Muscle of back (tissue), 13 donors: ENCODE measurements around the gene ZNF234. TPM values are rescaled to one million over a fixed set of nuclear protein-coding genes. Genes with fewer than 3 reads are reported as not detected.
A peak's percentile ranks its signal among the peaks of the same experiment; 100 is the strongest.
"Not testable (repeated sequence)": the region's sequence is repeated elsewhere in the genome, so short reads cannot be mapped to it uniquely, and the experiment has no call there.

ENCODE experiments used
- DNase-seq, 3 donors: peaks; one replicate each; pipeline versions ENCODE4 v3.0.0 to v3.0.0-alpha.2; 2013
- long read RNA-seq, 9 donors: transcript quantifications; one replicate each; lab custom pipeline, GENCODE V29; 2026
- polyA plus RNA-seq, 10 donors: library from polyadenylated mRNA; unstranded; fragments of 120-200 nt; gene quantifications; one replicate each; pipeline ENCODE4 v1.2.1, GENCODE V29; 2013; ENCODE audit not compliant: insufficient read length in 10 of 10

Gene ZNF234
- 10 to 100 TPM in 4 of 10 donors, 1 to 10 TPM in 6; 7.1 to 13.4 (median 9.5) TPM for polyA plus RNA-seq
- long read RNA-seq, donor 1, result 0 reads
- long read RNA-seq, donor 2, partial matches to known transcripts, result 0 of 1 reads
- long read RNA-seq, donor 2, other reads (novel, unspliced or antisense), result 0 of 1 reads
- long read RNA-seq, donor 3, result 0 reads
- long read RNA-seq, donor 4, result 0 reads
- long read RNA-seq, donor 5, full-length matches to known transcripts, result 3 of 3 reads
- long read RNA-seq, donor 5, partial matches to known transcripts, result 0 of 3 reads
- long read RNA-seq, donor 5, other reads (novel, unspliced or antisense), result 0 of 3 reads
- long read RNA-seq, donor 6, full-length matches to known transcripts, result 2 of 2 reads
- long read RNA-seq, donor 6, partial matches to known transcripts, result 0 of 2 reads
- long read RNA-seq, donor 6, other reads (novel, unspliced or antisense), result 0 of 2 reads
- long read RNA-seq, donor 7, full-length matches to known transcripts, result 1 of 1 reads
- long read RNA-seq, donor 7, partial matches to known transcripts, result 0 of 1 reads
- long read RNA-seq, donor 7, other reads (novel, unspliced or antisense), result 0 of 1 reads
- long read RNA-seq, donor 8, partial matches to known transcripts, result 0 of 3 reads
- long read RNA-seq, donor 8, other reads (novel, unspliced or antisense), result 0 of 3 reads
- long read RNA-seq, donor 9, result 0 reads

GRCh38 chr19:44141191-44142058 is at the start of gene ZNF234:
TSS of gene ZNF234 (plus strand) at chr19:44141554. CDS start at chr19:44144633, 3,079 bp downstream.
- DNase-seq, result peak; percentile 90 to 96 (median 91)

- DNase-seq, result no peak
Observed at GRCh38 chr19:44092108-44092507, 49.2 kb upstream of the ZNF234 start.

- peak; percentile 94 to 98 (median 95) for DNase-seq
Observed at GRCh38 chr19:44093931-44094765, 47.2 kb upstream of the ZNF234 start, which contains the start of gene ZNF224. TSS of gene ZNF224 (plus strand) at chr19:44094361. CDS start at chr19:44097874, 3,513 bp downstream.

GRCh38 chr19:44107751-44108150 is 33.6 kb upstream of the ZNF234 start:
- no peak for DNase-seq

- DNase-seq, result no peak
Observed at GRCh38 chr19:44109458-44109857, 31.9 kb upstream of the ZNF234 start.

GRCh38 chr19:44111910-44112463 is 29.4 kb upstream of the ZNF234 start:
- DNase-seq, result peak; percentile 10 to 44 (median 17)

GRCh38 chr19:44112802-44113137 is 28.6 kb upstream of the ZNF234 start:
- no peak for DNase-seq

- peak; percentile 99 for DNase-seq
Observed at GRCh38 chr19:44113138-44113783, 28.1 kb upstream of the ZNF234 start, which contains the start of gene ZNF225. TSS of gene ZNF225 (plus strand) at chr19:44113399. CDS start at chr19:44115828, 2,429 bp downstream.

- no peak for DNase-seq
Observed at GRCh38 chr19:44113784-44114390, 27.5 kb upstream of the ZNF234 start.

- not testable (repeated sequence) for DNase-seq
Observed at GRCh38 chr19:44121162-44121561, 20.2 kb upstream of the ZNF234 start.

GRCh38 chr19:44131955-44132354 is 9.4 kb upstream of the ZNF234 start:
- no peak for DNase-seq

- DNase-seq, result peak in 2 of 3 donors; percentile 7 to 9
Observed at GRCh38 chr19:44142059-44142433, 692 bp downstream of the ZNF234 start.

GRCh38 chr19:44149776-44150175 is 8.4 kb downstream of the ZNF234 start:
- no peak for DNase-seq

GRCh38 chr19:44151491-44151890 is 10.1 kb downstream of the ZNF234 start:
- DNase-seq, result no peak

GRCh38 chr19:44156475-44156874 is 15.1 kb downstream of the ZNF234 start:
- DNase-seq, result no peak

GRCh38 chr19:44163789-44164188 is 22.4 kb downstream of the ZNF234 start:
- DNase-seq, result no peak

- DNase-seq, result no peak
Observed at GRCh38 chr19:44164327-44164672, 22.9 kb downstream of the ZNF234 start.

GRCh38 chr19:44164673-44165512 is 23.5 kb downstream of the ZNF234 start, which contains the start of gene ZNF226:
TSS of gene ZNF226 (plus strand) at chr19:44165100. CDS start at chr19:44170081, 4,981 bp downstream.
- DNase-seq, result peak; percentile 97 to 99 (median 98)

GRCh38 chr19:44170660-44171059 is 29.3 kb downstream of the ZNF234 start:
- not testable (repeated sequence) for DNase-seq
